Osteoblast (primary cell): Measurements from ENCODE around the gene MAPK11. TPM values are rescaled to one million over a fixed set of nuclear protein-coding genes. Genes with fewer than 3 reads are reported as not detected.

Experiments used
- DNase-seq: peaks from one replicate; pipeline ENCODE4 v3.0.0; 2011; ENCODE audit warnings: low spot score, mixed read lengths; ENCODE audit not compliant: insufficient read length; ENCODE audit errors: missing footprints
- H2AFZ ChIP-seq: 2 replicates; pipeline ENCODE4 v1.6.0; 2011; ENCODE audit warnings: mild to moderate bottlenecking, low read length
- H3K27ac ChIP-seq: 2 replicates; pipeline ENCODE4 v1.5.1; 2011; ENCODE audit warnings: mild to moderate bottlenecking, low read depth, low read length, moderate library complexity
- H3K27me3 ChIP-seq: 2 replicates; pipeline ENCODE4 v1.6.0; 2012; ENCODE audit warnings: mild to moderate bottlenecking, control low read depth, inconsistent platforms, low read length, moderate library complexity; ENCODE audit not compliant: insufficient read depth
- H3K36me3 ChIP-seq: 2 replicates; pipeline ENCODE4 v1.5.1; 2011; ENCODE audit warnings: mild to moderate bottlenecking, low read length, control low read depth, moderate library complexity; ENCODE audit not compliant: insufficient read depth
- H3K4me1 ChIP-seq: 2 replicates; pipeline ENCODE4 v1.5.1; 2011; ENCODE audit warnings: mild to moderate bottlenecking, low read length, control low read depth, moderate library complexity; ENCODE audit not compliant: insufficient read depth
- H3K4me2 ChIP-seq: 2 replicates; pipeline ENCODE4 v1.6.0; 2011; ENCODE audit warnings: mild to moderate bottlenecking, low read length; ENCODE audit not compliant: insufficient read depth
- H3K4me3 ChIP-seq: fragments of 200-600 bp; sonication (generic); 3 replicates; pipeline ENCODE4 v1.5.1; 2012; ENCODE audit warnings: mild to moderate bottlenecking, low read length, inconsistent platforms; ENCODE audit not compliant: insufficient read depth
- H3K79me2 ChIP-seq: 2 replicates; pipeline ENCODE4 v1.6.0; 2012; ENCODE audit warnings: mild to moderate bottlenecking, low read length, control low read depth, inconsistent platforms; ENCODE audit not compliant: insufficient read depth
- H3K9me3 ChIP-seq: 2 replicates; pipeline ENCODE4 v1.5.1; 2011; ENCODE audit warnings: low read depth, low read length, control low read depth
- H4K20me1 ChIP-seq: 2 replicates; pipeline ENCODE4 v1.6.0; 2012; ENCODE audit warnings: mild to moderate bottlenecking, low read length, control low read depth; ENCODE audit not compliant: insufficient read depth
- total RNA-seq: library from RNA; depleted of rRNA; stranded (reverse); fragments of >200 nt; gene quantifications from 2 replicates; pipeline ENCODE4 v1.2.3, GENCODE V29; 2012
- TF ChIP-seq, protein P1 (sequence below): IDR thresholded peaks from 2 replicates; pipeline ENCODE4 v1.5.1; 2011; ENCODE audit warnings: mild to moderate bottlenecking, low read depth, low read length, moderate library complexity; ENCODE audit errors: extremely low read depth

MAPK11 gene
- total RNA-seq, 1 donor: 6.2 TPM

DNA sequence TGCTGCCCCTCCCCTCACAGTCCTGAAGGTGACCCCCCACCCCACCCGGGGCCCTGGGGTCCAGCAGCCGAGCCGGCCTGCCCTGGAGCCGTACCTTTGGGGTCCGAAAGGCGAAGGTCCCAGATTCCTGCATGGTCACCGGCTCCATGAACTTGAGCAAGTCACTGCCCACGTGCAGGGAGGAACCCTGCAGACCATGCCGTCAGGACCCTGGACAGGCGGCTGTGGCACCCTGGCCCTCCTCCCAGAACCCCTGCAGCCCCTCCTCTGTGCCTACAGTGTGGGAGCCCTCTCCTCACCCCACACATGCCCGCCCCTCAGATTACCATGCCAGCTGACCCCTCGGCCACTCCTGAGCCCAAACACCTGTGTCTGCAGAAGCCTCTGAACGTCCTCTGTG, 14.3 kb upstream of the MAPK11 start:
- Histone ChIP-seq H3K27me3 (no peaks in the 10 kb centered on the region), H3K9me3 (no peaks in the 10 kb centered on the region), H3K4me3 (no peak overlapping the region), H4K20me1 (peaks cover 49% of the 10 kb centered on the region), H2AFZ (no peak overlapping the region), H3K27ac (no peak overlapping the region), H3K36me3 (peaks cover 73% of the 10 kb centered on the region), H3K79me2 (peaks cover 69% of the 10 kb centered on the region), H3K4me2 (no peak overlapping the region), H3K4me1 (no peaks in the 10 kb centered on the region)
- DNase-seq: no peak
- TF ChIP-seq, protein P1, sequence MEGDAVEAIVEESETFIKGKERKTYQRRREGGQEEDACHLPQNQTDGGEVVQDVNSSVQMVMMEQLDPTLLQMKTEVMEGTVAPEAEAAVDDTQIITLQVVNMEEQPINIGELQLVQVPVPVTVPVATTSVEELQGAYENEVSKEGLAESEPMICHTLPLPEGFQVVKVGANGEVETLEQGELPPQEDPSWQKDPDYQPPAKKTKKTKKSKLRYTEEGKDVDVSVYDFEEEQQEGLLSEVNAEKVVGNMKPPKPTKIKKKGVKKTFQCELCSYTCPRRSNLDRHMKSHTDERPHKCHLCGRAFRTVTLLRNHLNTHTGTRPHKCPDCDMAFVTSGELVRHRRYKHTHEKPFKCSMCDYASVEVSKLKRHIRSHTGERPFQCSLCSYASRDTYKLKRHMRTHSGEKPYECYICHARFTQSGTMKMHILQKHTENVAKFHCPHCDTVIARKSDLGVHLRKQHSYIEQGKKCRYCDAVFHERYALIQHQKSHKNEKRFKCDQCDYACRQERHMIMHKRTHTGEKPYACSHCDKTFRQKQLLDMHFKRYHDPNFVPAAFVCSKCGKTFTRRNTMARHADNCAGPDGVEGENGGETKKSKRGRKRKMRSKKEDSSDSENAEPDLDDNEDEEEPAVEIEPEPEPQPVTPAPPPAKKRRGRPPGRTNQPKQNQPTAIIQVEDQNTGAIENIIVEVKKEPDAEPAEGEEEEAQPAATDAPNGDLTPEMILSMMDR: no peak

DNA sequence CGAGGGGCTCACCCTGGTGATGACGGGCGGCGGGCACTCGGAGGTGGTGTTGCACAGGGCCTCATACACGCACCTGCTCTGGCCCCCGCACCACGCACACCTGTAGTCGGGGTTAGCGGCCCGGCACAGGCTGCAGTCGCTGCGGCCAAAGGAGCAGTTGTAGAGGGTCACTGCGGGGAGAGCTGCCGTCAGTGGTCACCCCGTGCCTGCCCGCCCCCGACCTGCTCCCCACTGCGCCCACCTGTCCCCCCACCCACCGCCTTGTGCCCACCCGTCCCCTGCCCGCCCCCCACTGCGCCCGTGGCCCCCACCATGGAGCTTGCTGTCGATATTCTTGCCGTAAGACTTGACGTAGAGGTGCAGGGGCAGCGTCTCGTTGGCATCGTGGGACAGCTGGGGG, 13.6 kb upstream of the MAPK11 start:
- Histone ChIP-seq H3K4me1 (no peaks in the 10 kb centered on the region), H3K79me2 (peaks cover 63% of the 10 kb centered on the region), H4K20me1 (peaks cover 43% of the 10 kb centered on the region), H3K4me2 (no peak overlapping the region), H2AFZ (no peak overlapping the region), H3K9me3 (no peaks in the 10 kb centered on the region), H3K36me3 (peaks cover 74% of the 10 kb centered on the region), H3K27ac (no peak overlapping the region), H3K27me3 (no peaks in the 10 kb centered on the region), H3K4me3 (no peak overlapping the region)
- DNase-seq: no peak
- TF ChIP-seq, protein P1: no peak

DNA sequence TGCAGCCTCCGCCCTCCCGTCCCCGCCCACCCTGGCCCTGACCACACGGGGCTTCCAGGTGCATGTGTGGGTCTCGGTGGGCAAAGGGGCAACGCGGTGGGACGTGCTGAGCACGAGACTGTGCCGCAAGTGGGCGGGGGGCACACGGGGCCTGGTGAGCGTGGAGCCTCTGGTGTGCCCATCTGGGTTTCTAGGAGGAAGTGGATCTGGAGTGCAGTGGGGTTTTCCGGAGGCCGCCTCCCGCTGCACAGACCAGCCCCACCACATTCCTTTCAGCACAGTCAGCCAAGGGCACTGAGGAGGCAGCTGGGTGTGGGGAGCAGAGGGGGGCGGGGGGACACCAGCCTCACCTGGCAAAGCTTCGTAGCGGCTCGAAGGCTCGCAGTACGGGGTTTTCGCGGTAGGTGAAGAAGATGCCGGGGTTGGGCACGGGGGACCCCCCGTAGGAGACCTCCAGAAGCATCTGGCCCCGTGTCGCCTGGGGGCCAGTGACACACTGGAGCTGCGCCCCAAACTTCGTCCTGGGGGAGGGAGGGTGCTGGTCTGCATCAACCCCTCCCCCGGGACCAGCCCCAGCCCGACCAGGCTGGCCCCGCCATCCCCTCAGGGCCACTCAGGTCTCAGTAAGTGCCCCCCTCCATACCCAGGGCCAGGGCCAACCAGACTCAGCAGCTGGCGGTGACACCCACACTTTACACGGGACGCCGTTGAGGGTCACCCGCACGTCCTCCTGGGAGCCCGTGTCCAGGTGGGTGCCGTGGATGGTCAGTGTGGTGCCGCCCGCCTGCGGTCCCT, 12.4 kb upstream of the MAPK11 start:
- DNase-seq: peak; percentile 100
- Histone ChIP-seq H3K9me3 (no peaks in the 10 kb centered on the region), H2AFZ (no peak overlapping the region), H3K27ac (no peak overlapping the region), H3K27me3 (no peaks in the 10 kb centered on the region), H3K79me2 (peaks cover 53% of the 10 kb centered on the region), H3K4me1 (no peaks in the 10 kb centered on the region), H3K36me3 (peaks cover 77% of the 10 kb centered on the region), H4K20me1 (peaks cover 37% of the 10 kb centered on the region), H3K4me2 (no peak overlapping the region), H3K4me3 (no peak overlapping the region)
- TF ChIP-seq, protein P1: no peak

DNA sequence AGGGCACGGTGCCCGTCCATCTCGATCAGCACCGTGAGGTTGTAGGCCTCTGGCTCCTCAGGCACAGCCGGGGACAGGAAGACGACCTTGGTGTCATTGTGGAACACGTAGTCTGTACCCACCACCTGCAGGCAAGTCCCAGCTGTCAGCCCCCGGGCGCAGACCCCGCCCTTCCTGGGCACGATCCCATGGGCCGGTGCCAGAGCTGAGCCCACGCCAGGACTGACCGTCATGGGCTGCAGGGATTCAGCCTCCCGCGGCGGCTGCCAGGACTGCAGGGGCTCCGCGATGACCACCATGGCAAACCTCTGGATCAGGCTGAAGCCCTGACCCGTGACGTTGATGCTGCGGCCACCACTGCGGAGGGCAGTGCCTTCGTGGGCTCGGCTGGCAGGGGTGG, 11.8 kb upstream of the MAPK11 start:
- Histone ChIP-seq H3K4me2 (no peak overlapping the region), H3K4me3 (no peak overlapping the region), H3K36me3 (peaks cover 82% of the 10 kb centered on the region), H4K20me1 (peaks cover 37% of the 10 kb centered on the region), H3K79me2 (peaks cover 47% of the 10 kb centered on the region), H3K27ac (no peak overlapping the region), H2AFZ (no peak overlapping the region), H3K9me3 (no peaks in the 10 kb centered on the region), H3K27me3 (no peaks in the 10 kb centered on the region), H3K4me1 (no peaks in the 10 kb centered on the region)
- TF ChIP-seq, protein P1: no peak
- no peak for DNase-seq
